DOHH2 (cell line): ENCODE measurements around the gene PCCB.

ENCODE experiments used
- H3F3A ChIP-seq: fragments of 200-600 bp; sonication (generic), shearing (Covaris generic); 2 replicates; pipeline ENCODE4 v1.6.0; 2016; ENCODE audit warnings: antibody characterized with exemption, mild to moderate bottlenecking; ENCODE audit not compliant: control insufficient read depth, insufficient read depth
- H3K27ac ChIP-seq: fragments of 200-600 bp; sonication (generic); 2 replicates; pipeline ENCODE4 v1.5.1; 2014; ENCODE audit warnings: low read depth, mild to moderate bottlenecking, low read length, moderate library complexity
- H3K27me3 ChIP-seq: fragments of 200-600 bp; sonication (generic); 2 replicates; pipeline ENCODE4 v1.6.1; 2014; ENCODE audit warnings: mild to moderate bottlenecking, low read length, mixed read lengths; ENCODE audit not compliant: control insufficient read depth
- H3K36me3 ChIP-seq: fragments of 200-600 bp; sonication (generic); 2 replicates; pipeline ENCODE4 v1.6.1; 2014; ENCODE audit warnings: mild to moderate bottlenecking, low read length, moderate library complexity, mixed read lengths; ENCODE audit not compliant: control insufficient read depth
- H3K4me1 ChIP-seq: fragments of 200-600 bp; sonication (generic); 2 replicates; pipeline ENCODE4 v1.6.1; 2014; ENCODE audit warnings: mild to moderate bottlenecking, low read length, mixed read lengths; ENCODE audit not compliant: control insufficient read depth
- H3K4me2 ChIP-seq: fragments of 200-600 bp; sonication (generic); 2 replicates; pipeline ENCODE4 v1.6.0; 2014; ENCODE audit warnings: mild to moderate bottlenecking, low read length, moderate library complexity
- H3K4me3 ChIP-seq: fragments of 200-600 bp; sonication (generic); 2 replicates; pipeline ENCODE4 v1.5.1; 2014; ENCODE audit warnings: mild to moderate bottlenecking, low read length, mixed read lengths
- H3K79me2 ChIP-seq: fragments of 200-600 bp; sonication (generic); 2 replicates; pipeline ENCODE4 v1.6.1; 2014; ENCODE audit warnings: mild to moderate bottlenecking, low read length, mixed read lengths; ENCODE audit not compliant: control insufficient read depth
- H3K9me2 ChIP-seq: fragments of 200-600 bp; sonication (generic); replicated peaks from 2 replicates; pipeline ENCODE4 v1.6.1; 2014; ENCODE audit warnings: mild to moderate bottlenecking, low read length, mixed read lengths; ENCODE audit not compliant: control insufficient read depth
- H3K9me3 ChIP-seq: fragments of 200-600 bp; sonication (generic); 2 replicates; pipeline ENCODE4 v1.6.1; 2014; ENCODE audit warnings: antibody characterized with exemption, low read length, mixed read lengths; ENCODE audit not compliant: control insufficient read depth, insufficient read depth
- H4K20me1 ChIP-seq: fragments of 200-600 bp; sonication (generic); 2 replicates; pipeline ENCODE4 v1.6.0; 2014; ENCODE audit warnings: low read depth, mild to moderate bottlenecking, antibody characterized with exemption, low read length, moderate library complexity; ENCODE audit not compliant: control insufficient read depth, insufficient read depth
- CTCF ChIP-seq: fragments of 200-600 bp; sonication (generic); IDR thresholded peaks from one replicate; pipeline ENCODE4 v1.5.1; 2014; ENCODE audit warnings: antibody characterized with exemption, mild to moderate bottlenecking, low read depth, low read length; ENCODE audit not compliant: poor library complexity, severe bottlenecking
- EZH2phosphoT487 ChIP-seq: fragments of 200-600 bp; sonication (generic); IDR thresholded peaks from 2 replicates; pipeline ENCODE4 v1.6.1; 2017; ENCODE audit warnings: borderline replicate concordance, mild to moderate bottlenecking, antibody characterized with exemption, low read length, moderate library complexity, mixed read lengths

Gene PCCB

DNA sequence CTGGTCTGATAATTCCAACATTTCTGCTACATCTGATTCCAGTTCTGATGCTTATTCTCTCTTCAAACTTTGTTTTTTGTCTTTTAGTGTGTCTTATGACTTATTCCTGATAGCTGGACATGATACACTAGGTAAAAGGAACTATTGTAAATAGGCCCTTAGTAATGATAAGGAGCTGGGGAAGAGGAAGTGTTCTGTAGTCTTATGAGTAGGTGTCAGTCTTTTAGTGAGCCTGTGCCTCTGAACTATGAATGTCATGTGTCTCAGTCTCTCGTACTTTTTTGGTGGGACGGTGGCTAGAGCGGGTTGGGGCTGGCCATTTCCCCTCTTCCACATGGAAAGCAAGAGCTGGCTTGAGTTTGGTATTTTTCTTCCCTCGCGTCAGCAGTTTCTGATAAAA, 41.2 kb downstream of the PCCB start:
- Histone ChIP-seq H3K9me3 (no peaks in the 10 kb centered on the region), H3K79me2 (no peaks in the 10 kb centered on the region), H3K27me3 (no peaks in the 10 kb centered on the region), H3K4me3 (no peak overlapping the region), H3K4me2 (no peak overlapping the region), H3K27ac (no peak overlapping the region), H3F3A (no peaks in the 10 kb centered on the region), H3K4me1 (peaks cover 46% of the 10 kb centered on the region), H4K20me1 (no peaks in the 10 kb centered on the region), H3K36me3 (peaks cover 28% of the 10 kb centered on the region), H3K9me2 (no peaks in the 10 kb centered on the region)
- TF ChIP-seq EZH2phosphoT487: no peak
- no peak for TF ChIP-seq CTCF

DNA sequence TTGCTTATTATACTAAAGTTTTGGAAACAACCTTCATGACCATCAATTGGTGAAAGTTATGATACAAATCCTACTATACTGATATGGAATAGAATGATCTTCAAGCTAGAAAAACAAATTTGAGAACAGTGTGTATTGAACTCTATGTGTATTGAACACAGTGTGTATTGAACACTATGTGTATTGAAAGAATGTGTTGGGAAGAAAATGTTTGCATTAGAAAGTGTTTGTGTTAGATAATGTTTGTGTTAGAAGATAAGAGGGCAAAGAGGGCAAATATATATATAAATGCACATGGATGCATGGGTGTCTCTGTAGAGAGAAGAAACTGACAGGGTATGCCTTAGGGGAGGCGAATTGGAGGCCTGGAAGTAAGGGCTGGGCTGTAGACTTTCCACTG, 42.4 kb downstream of the PCCB start:
- no peaks in the 10 kb centered on the region for H3K79me2 ChIP-seq
- H3K4me2 ChIP-seq: no peak overlapping the region
- H3F3A ChIP-seq: no peaks in the 10 kb centered on the region
- H3K36me3 ChIP-seq: peaks cover 33% of the 10 kb centered on the region
- TF ChIP-seq CTCF (no peak), EZH2phosphoT487 (no peak)
- H3K27ac ChIP-seq: no peak overlapping the region
- H4K20me1 ChIP-seq: no peaks in the 10 kb centered on the region
- H3K9me2 ChIP-seq: no peaks in the 10 kb centered on the region
- H3K4me3 ChIP-seq: no peak overlapping the region
- peaks cover 34% of the 10 kb centered on the region for H3K4me1 ChIP-seq
- H3K9me3 ChIP-seq: no peaks in the 10 kb centered on the region
- H3K27me3 ChIP-seq: no peaks in the 10 kb centered on the region

GRCh38 chr3:136293279-136293678, 43.1 kb downstream of the PCCB start:
- Histone ChIP-seq H3K4me1 (peaks cover 27% of the 10 kb centered on the region), H4K20me1 (no peaks in the 10 kb centered on the region), H3K4me3 (no peak overlapping the region), H3K27me3 (no peaks in the 10 kb centered on the region), H3K4me2 (peak overlapping the region; percentile 30), H3K9me3 (no peaks in the 10 kb centered on the region), H3K9me2 (no peaks in the 10 kb centered on the region), H3K36me3 (peaks cover 34% of the 10 kb centered on the region), H3K27ac (peak overlapping the region; percentile 35), H3F3A (no peaks in the 10 kb centered on the region), H3K79me2 (no peaks in the 10 kb centered on the region)
- TF ChIP-seq CTCF (no peak), EZH2phosphoT487 (no peak)

GRCh38 chr3:136294176-136294575, 44.0 kb downstream of the PCCB start:
- no peaks in the 10 kb centered on the region for H3K27me3 ChIP-seq
- H3K36me3 ChIP-seq: peaks cover 41% of the 10 kb centered on the region
- H3K4me1 ChIP-seq: peaks cover 20% of the 10 kb centered on the region
- H3K79me2 ChIP-seq: no peaks in the 10 kb centered on the region
- no peak overlapping the region for H3K4me3 ChIP-seq
- no peaks in the 10 kb centered on the region for H4K20me1 ChIP-seq
- H3F3A ChIP-seq: no peaks in the 10 kb centered on the region
- no peak overlapping the region for H3K27ac ChIP-seq
- no peaks in the 10 kb centered on the region for H3K9me3 ChIP-seq
- TF ChIP-seq CTCF: no peak
- no peak for TF ChIP-seq EZH2phosphoT487
- no peak overlapping the region for H3K4me2 ChIP-seq
- no peaks in the 10 kb centered on the region for H3K9me2 ChIP-seq
